ENCODE measurements around the gene TRIM65. TPM values are rescaled to one million over a fixed set of nuclear protein-coding genes. Genes with fewer than 3 reads are reported as not detected.
A peak's percentile ranks its signal among the peaks of the same experiment; 100 is the strongest.
"Not testable (repeated sequence)": the region's sequence is repeated elsewhere in the genome, so short reads cannot be mapped to it uniquely, and the experiment has no call there.

Gene TRIM65
- total RNA-seq, 1 donor from 2014 or later = 21.1 TPM

GRCh38 chr17:75875182-75875939 is 21.4 kb downstream of the TRIM65 start:
- FAIRE-seq = no peak
- no peak overlapping the region for H3K4me3 ChIP-seq (ENCODE audit: low read depth, low read length)
- DNase-seq (ENCODE audit: low read depth) = no peak
- TF ChIP-seq CTCF (IDR thresholded peaks at IDR 0.05; ENCODE audit: insufficient read depth, low read length, severe bottlenecking) = no peak
- peaks cover 1% of the 10 kb centered on the region for H3K36me3 ChIP-seq (ENCODE audit: control insufficient read depth, insufficient read depth, low read length)
- no peaks in the 10 kb centered on the region for H3K27me3 ChIP-seq (ENCODE audit: control insufficient read depth, insufficient read depth, low read length)

DNA sequence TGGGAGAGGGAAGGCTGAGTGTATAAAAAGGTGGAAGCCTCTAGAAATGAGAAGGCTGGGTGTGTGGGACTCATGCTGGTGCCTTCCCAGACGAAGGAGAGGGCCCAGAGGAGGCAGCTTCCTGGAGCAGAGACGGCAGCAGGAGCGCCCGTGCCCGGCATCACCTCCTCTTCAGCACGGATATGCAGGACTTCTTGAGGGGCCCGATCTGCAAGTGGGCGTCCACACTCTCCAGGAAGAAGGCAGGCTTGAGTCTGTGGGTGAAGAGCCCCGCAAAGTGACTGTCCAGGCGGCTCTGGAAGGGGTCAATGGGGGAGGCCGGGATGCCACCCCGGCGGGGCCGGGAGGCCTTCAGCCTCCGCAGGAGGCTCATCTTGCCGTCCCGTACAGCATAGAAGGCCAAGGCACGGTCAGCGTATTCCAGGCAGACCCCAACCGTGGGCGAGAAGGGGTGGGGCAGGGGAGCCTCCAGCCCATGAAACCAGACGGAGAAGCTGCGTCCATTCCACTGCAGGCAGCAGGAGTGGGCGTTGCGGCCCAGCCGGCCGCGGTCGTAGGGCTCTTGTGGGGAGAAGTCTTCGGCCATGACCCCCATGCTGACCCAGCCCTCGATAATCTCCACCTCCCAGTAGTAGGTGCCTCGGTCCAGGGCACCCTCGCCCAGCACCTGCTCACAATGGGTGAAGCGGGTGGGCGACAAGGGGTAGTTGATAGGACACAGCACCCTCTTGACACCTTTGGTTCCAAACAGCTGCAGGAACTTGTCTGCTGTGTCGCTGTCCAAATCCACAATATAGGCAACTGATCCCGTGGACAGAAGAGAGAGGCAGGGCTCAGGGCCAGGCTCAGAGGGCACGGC is 22.2 kb downstream of the TRIM65 start:
- TF ChIP-seq CTCF (IDR thresholded peaks at IDR 0.05; ENCODE audit: insufficient read depth, low read length, severe bottlenecking) = no peak
- H3K36me3 ChIP-seq (ENCODE audit: control insufficient read depth, insufficient read depth, low read length) = peaks cover 1% of the 10 kb centered on the region
- FAIRE-seq (no peak), DNase-seq (ENCODE audit: low read depth) (no peak)
- H3K27me3 ChIP-seq (ENCODE audit: control insufficient read depth, insufficient read depth, low read length) = no peaks in the 10 kb centered on the region
- H3K4me3 ChIP-seq (ENCODE audit: low read depth, low read length) = no peak overlapping the region

DNA sequence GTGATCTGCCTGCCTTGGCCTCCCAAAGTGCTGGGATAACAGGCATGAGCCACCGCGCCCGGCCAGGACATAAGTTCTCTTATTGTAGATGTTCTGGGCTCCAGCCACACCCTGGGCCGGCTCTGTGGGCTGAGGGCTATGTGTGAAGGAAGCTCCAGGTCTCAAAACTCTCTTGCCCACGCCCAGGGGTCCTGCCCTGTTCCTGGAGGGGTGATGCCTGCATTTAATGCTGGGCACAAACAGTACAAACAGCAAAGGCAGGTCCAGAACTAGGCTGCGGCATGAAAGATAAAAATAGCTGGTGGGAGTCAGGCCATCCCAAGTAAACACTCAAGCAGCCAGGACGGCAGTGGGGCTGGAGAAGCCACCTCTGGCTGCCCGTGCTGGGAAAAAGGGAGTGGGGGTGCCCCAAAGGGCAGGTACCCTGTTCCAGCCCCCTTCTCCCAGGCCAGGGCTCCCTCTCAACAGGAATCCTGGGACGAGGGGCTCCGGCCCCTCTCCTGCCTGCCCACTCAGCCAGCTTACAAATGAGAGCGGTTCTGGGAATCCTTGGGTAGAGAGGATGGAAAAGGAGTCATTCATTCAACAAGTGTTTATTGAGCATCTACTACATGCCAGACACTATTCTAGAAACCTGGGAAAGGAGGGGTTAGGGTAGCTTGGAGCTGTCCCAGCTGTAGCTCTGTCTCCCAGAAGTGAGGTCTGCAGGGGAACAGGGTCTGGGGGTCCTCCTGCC is 23.0 kb downstream of the TRIM65 start:
- DNase-seq (ENCODE audit: low read depth) = no peak
- TF ChIP-seq CTCF (IDR thresholded peaks at IDR 0.05; ENCODE audit: insufficient read depth, low read length, severe bottlenecking) = no peak
- FAIRE-seq = no peak
- Histone ChIP-seq H3K27me3 (ENCODE audit: control insufficient read depth, insufficient read depth, low read length) (no peaks in the 10 kb centered on the region), H3K36me3 (ENCODE audit: control insufficient read depth, insufficient read depth, low read length) (peaks cover 1% of the 10 kb centered on the region), H3K4me3 (ENCODE audit: low read depth, low read length) (no peak overlapping the region)

DNA sequence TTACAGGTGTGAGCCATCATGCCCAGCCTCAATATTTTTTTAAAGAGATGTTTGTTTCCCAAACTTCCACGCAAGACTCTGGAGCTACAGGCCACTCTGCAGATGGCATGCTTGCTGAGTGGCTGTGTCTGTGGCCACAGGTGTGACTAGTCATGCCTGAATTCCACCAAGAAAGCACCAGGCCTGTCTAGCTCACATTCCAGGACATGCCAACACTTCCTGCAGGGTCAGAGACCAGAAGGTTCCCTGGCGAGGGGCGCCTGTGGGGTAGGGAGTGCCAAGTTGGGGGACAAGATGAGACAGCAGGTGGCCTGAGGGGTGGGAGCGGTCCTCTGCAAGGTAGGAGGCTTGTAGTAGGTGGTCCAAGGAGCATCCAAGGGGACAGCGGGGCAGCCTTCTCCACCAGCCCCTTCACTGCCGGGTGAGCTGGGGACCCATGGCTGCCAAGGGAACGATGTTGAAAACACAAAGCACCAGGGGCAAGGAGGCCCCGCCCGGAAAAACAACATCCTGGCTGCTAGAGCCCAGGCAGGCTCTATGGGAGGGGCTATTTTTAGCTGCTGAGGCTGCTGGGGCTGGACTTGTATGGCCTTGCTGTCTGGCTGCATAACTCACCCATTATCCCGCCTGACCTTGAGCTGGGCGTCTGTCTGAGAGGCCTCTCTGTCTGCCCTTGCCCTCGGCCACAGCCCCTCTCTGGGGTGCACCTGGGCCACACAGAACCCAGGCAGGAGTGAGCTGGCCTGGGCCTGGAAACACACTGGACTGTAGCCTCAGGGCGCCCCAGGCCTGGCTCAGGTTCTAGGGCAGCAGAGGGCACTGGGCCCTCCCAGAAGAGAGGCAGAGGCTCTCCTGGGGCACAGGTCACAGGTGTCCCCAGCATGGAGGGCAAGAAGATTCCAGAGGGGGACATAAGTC is 24.1 kb downstream of the TRIM65 start:
- Histone ChIP-seq H3K36me3 (ENCODE audit: control insufficient read depth, insufficient read depth, low read length) (peaks cover 1% of the 10 kb centered on the region), H3K4me3 (ENCODE audit: low read depth, low read length) (no peak overlapping the region), H3K27me3 (ENCODE audit: control insufficient read depth, insufficient read depth, low read length) (no peaks in the 10 kb centered on the region)
- peak; percentile 81 for DNase-seq (ENCODE audit: low read depth)
- FAIRE-seq = no peak
- no peak for TF ChIP-seq CTCF (IDR thresholded peaks at IDR 0.05; ENCODE audit: insufficient read depth, low read length, severe bottlenecking)

GRCh38 chr17:75870228-75870627 is 26.5 kb downstream of the TRIM65 start:
- H3K36me3 ChIP-seq (ENCODE audit: control insufficient read depth, insufficient read depth, low read length); FAIRE-seq; DNase-seq (ENCODE audit: low read depth); H3K4me3 ChIP-seq (ENCODE audit: low read depth, low read length); H3K27me3 ChIP-seq (ENCODE audit: control insufficient read depth, insufficient read depth, low read length): not testable (repeated sequence)
